ENCODE results near the gene ZNF441.

DNA sequence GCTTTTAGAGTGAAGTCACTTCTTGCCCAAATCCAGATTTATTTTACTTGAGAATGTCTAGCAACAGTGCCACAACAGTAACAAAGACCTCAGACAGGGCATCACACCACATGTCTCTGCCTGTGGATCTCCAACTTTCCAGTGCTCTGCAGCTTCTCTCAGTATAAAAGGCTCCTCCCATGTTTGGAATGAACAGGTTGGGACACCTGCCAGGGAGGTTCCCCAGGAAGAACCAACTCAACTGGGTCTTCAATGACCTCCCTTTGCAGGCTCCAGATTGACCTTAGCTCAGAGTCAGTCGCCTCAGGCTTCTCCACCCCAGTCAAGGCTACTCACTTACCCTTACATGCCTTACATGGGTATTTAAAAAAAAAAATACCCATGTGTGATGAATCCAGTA is 31.4 kb upstream of the ZNF441 start:
- TF ChIP-seq, protein P1, sequence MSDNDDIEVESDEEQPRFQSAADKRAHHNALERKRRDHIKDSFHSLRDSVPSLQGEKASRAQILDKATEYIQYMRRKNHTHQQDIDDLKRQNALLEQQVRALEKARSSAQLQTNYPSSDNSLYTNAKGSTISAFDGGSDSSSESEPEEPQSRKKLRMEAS (IDR thresholded peaks at IDR 0.05) = no peak
- no peak for TF ChIP-seq RAD21 (IDR thresholded peaks at IDR 0.05)
- TF ChIP-seq, protein P2, sequence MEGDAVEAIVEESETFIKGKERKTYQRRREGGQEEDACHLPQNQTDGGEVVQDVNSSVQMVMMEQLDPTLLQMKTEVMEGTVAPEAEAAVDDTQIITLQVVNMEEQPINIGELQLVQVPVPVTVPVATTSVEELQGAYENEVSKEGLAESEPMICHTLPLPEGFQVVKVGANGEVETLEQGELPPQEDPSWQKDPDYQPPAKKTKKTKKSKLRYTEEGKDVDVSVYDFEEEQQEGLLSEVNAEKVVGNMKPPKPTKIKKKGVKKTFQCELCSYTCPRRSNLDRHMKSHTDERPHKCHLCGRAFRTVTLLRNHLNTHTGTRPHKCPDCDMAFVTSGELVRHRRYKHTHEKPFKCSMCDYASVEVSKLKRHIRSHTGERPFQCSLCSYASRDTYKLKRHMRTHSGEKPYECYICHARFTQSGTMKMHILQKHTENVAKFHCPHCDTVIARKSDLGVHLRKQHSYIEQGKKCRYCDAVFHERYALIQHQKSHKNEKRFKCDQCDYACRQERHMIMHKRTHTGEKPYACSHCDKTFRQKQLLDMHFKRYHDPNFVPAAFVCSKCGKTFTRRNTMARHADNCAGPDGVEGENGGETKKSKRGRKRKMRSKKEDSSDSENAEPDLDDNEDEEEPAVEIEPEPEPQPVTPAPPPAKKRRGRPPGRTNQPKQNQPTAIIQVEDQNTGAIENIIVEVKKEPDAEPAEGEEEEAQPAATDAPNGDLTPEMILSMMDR (IDR thresholded peaks at IDR 0.05; ENCODE audit: low read depth, low read length, missing input control) = no peak
- TF ChIP-seq, protein P3, sequence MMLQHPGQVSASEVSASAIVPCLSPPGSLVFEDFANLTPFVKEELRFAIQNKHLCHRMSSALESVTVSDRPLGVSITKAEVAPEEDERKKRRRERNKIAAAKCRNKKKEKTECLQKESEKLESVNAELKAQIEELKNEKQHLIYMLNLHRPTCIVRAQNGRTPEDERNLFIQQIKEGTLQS (IDR thresholded peaks at IDR 0.05) = no peak
- TF ChIP-seq, protein P4, sequence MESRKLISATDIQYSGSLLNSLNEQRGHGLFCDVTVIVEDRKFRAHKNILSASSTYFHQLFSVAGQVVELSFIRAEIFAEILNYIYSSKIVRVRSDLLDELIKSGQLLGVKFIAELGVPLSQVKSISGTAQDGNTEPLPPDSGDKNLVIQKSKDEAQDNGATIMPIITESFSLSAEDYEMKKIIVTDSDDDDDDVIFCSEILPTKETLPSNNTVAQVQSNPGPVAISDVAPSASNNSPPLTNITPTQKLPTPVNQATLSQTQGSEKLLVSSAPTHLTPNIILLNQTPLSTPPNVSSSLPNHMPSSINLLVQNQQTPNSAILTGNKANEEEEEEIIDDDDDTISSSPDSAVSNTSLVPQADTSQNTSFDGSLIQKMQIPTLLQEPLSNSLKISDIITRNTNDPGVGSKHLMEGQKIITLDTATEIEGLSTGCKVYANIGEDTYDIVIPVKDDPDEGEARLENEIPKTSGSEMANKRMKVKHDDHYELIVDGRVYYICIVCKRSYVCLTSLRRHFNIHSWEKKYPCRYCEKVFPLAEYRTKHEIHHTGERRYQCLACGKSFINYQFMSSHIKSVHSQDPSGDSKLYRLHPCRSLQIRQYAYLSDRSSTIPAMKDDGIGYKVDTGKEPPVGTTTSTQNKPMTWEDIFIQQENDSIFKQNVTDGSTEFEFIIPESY (IDR thresholded peaks at IDR 0.05) = no peak
- TF ChIP-seq TAF1 (conservative IDR thresholded peaks at IDR 0.05) = no peak
